Renal cortical epithelial cell (primary cell): Measurements from ENCODE around the gene SWAP70. TPM values are rescaled to one million over a fixed set of nuclear protein-coding genes. Genes with fewer than 3 reads are reported as not detected.

Experiments
- DNase-seq: peaks from one replicate; pipeline ENCODE4 v3.0.0-alpha.2; 2011; ENCODE audit warnings: low read depth
- total RNA-seq: library from RNA; depleted of rRNA; stranded (reverse); fragments of >200 nt; gene quantifications from 2 replicates; pipeline ENCODE4 v1.2.3, GENCODE V29; 2014

Gene SWAP70
- total RNA-seq, 1 donor from 2014 or later, result 42.7 TPM

GRCh38 chr11:9775398-9775779 is 111.5 kb downstream of the SWAP70 start:
- no peak for DNase-seq

- DNase-seq, result no peak
These were observed 112.3 kb downstream of the SWAP70 start for GRCh38 chr11:9776203-9776602.

DNA sequence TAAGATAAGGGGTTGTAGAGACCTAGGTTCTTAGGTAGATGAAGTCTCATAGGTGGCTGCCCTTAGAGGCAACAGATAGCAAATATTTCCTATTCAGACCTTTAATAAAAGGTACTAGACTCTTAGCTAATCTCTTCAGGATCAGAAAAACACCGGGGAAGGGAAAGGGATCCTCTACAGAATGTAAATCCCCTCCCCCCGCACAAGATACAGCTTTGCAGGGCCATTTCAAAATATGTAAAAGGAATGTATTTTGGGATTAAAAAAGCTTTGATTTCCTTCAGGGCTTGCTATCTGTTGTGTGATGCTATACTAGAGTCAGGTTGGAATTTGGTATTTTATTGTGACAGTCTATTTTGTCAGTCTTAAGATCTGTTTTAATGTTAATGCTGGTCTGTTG is 113.2 kb downstream of the SWAP70 start:
- DNase-seq, result no peak

DNA sequence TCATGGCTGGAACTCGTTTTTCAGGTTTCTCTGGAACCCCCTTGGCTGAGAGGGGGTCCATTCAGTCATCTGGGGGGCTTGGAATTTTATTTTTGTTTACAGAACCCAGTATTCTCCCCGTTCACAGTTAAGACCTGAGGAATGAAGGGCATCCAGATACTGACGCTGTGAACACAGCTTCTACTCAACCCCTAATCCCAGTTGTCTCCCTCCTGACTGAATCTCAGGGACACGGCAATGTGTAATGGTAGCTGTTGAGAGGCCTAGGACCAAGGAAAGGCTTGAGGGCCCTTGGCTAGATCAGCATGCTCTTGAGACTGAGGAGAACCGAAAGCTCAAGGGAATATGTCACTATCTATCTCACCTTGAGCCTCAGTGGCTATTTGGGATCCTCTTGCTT is 113.6 kb downstream of the SWAP70 start:
- no peak for DNase-seq

DNA sequence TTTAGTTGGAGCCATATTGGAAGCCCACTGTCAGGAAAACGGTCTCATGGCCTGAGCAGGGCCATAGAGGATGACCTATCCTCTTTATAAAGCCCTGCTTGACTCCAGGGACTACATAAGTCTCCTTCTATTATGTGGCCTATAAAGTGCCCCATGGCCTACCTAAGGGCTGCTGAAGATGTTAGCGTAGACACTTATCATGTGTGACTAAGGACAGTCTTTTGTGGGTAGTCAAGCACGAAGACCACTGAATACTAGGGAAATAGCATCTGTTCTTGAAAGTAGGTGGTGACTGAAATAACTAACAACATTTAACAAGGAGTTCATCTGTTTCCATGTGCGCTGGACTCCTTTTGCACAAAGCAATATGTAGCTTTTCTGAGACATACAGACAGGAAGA is 117.1 kb downstream of the SWAP70 start:
- DNase-seq, result no peak

DNA sequence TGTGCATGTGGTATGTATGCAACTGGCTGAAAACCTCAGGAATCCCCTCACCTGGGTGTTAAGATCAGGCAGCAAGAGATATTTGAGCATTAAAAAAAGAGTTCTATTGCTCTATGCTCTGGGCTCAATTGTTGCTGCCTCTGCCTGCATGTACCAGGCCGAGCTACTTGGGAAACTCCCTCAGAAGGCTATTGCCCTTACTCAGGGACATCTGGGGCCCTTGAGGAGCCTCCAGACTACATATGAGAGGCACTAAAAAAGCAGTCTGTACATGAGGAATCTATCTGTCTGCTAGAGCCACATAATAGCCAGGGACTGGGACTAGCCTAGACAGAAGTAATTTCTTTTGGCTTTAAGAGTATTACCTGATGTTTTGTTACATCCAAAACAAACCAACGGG is 120.1 kb downstream of the SWAP70 start:
- no peak for DNase-seq

- no peak for DNase-seq
These were observed 120.9 kb downstream of the SWAP70 start for GRCh38 chr11:9784602-9785315.

DNA sequence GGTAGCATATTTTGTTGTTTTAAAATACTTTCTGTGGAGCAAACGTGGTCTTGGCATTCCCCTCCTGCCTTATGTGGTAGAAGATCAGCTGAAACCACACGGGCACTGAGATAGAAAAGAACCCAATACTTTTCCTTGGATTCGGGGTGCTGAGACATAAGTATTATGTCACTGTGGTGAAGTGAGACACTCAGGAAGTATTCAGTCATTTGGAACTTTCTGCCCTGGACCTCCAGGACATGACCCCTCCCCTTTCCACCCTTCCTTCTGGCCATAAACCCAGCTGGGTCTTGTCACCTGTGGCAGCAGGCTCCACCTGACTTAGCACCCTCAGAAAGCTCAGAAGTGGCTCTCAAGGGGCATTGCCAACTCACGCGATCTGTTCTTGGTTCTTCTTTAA is 123.4 kb downstream of the SWAP70 start:
- peak; percentile 12 for DNase-seq

DNA sequence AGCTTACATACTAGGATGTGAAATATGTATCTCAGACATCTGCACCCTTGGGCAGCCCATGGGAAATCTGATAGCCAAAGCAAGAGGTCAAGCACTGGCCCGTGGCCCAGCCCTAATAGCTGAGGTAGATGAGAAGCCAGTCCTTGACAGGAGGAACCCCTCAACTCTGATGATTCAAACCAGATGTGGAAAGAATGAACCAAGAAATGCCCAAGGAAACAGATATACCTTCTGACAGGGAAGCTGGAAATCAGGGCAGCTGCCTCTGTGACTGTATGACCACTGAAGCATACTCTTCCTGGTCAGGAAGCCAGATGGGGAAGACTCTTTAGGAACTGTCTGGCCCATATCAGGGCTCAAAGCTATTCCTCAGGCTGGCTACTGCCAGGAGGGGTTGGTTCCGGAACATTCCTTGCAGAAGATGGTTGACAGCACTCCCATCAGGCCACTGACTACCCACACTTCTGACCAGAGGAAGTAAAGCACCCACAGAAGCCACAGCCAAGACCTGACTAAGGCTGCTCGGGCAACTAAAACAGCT is 124.2 kb downstream of the SWAP70 start:
- peak; percentile 89 for DNase-seq

DNA sequence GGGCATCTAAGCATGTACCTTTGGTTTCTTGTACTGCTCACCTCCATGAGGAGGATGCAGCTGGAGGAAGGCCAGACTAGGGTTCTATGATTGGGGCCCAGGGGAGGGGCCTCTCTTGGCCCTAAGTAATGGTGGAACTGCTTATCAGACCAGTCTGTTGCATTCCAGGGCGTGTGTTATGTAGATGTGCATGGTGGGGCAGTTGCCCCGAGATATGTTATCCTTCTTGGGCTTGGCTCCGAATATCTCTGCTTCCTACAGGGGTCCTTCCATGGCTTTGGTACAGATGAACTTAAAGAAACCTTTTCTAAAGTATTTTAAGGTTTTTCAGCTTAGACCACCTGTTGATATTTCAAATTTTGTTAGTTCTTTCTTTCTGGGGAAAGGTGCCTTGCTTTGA is 126.0 kb downstream of the SWAP70 start:
- no peak for DNase-seq

- DNase-seq, result no peak
These were observed 126.8 kb downstream of the SWAP70 start for GRCh38 chr11:9790703-9791102.

- no peak for DNase-seq
These were observed 132.4 kb downstream of the SWAP70 start for GRCh38 chr11:9796266-9796665.

- no peak for DNase-seq
These were observed 133.0 kb downstream of the SWAP70 start for GRCh38 chr11:9796854-9797253.

- no peak for DNase-seq
These were observed 133.4 kb downstream of the SWAP70 start for GRCh38 chr11:9797300-9797699.

DNA sequence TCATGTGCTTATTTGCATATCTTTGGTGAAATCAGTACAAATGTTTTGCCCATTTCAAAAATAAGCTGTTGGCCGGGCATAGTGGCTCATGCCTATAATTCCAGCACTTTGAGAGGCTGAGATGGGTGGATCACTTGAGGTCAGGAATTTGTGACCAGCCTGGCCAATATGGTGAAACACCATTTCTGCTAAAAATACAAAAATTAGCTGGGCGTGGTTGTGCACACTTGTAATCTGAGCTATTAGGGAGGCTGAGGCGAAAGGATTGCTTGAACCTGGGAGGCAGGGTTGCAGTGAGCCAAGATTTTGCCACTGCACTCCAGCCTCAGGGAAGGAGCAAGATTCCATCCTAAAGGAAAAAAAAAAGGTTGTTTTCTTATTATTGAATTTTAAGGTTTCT is 136.0 kb downstream of the SWAP70 start:
- no peak for DNase-seq

- peak; percentile 82 for DNase-seq
These were observed 138.5 kb downstream of the SWAP70 start for GRCh38 chr11:9802291-9802861.

Other genes with a start within 250 kb of the SWAP70 start
- gene ZNF143, start 203.1 kb upstream of the SWAP70 start, total RNA-seq, result 25.5 and 40.0 TPM in 2 replicates
- gene WEE1, start 90.4 kb upstream of the SWAP70 start, total RNA-seq, result 37.8 and 81.4 TPM in 2 replicates